ENCODE data around the gene CCDC57.

GRCh38 chr17:82228278-82228841 is 15.7 kb upstream of the CCDC57 start:
- no peak for TF ChIP-seq POLR2AphosphoS5 (IDR thresholded peaks at IDR 0.05)
- no peak for TF ChIP-seq CTCF (IDR thresholded peaks at IDR 0.05)
- peak; percentile 46 for TF ChIP-seq POLR2A (IDR thresholded peaks at IDR 0.05)
